Endothelial cell of umbilical vein (primary cell): ENCODE results near the gene EXT2. TPM values are rescaled to one million over a fixed set of nuclear protein-coding genes. Genes with fewer than 3 reads are reported as not detected.

Source experiments
- BruUV-seq: library from RNA; stranded (reverse); fragments of 400-500 nt; replicated peaks from 2 replicates; lab custom pipeline; 2021; lab: Mats Ljungman, UMichigan
- CTCF ChIA-PET: fragments of 300-600, 350-600 bp; sonication (Branson Sonifier 250); formaldehyde crosslinking; loops from one replicate; lab custom pipeline; 2021; ENCODE audit warnings: antibody characterized with exemption, inconsistent platforms; lab: Charles Lee
- POLR2A ChIA-PET: fragments of 300-600, 350-600 bp; sonication (Branson Sonifier 250); formaldehyde crosslinking; loops from one replicate; lab custom pipeline; 2021; ENCODE audit warnings: antibody characterized with exemption, inconsistent platforms; lab: Charles Lee
- DNase-seq: peaks from one replicate; pipeline ENCODE4 v3.0.0-alpha.2; 2011; ENCODE audit warnings: low read depth, low spot score
- FAIRE-seq: peaks from 2 replicates; lab custom pipeline; 2011; peaks lifted over from hg19 to GRCh38; lab: Jason Lieb, UNC
- H2AFZ ChIP-seq: 2 replicates; pipeline ENCODE4 v1.6.0; 2012; ENCODE audit warnings: low read depth, low read length, control low read depth, inconsistent platforms
- H3K27ac ChIP-seq: 2 replicates; pipeline ENCODE4 v1.5.1; 2011; ENCODE audit warnings: low read depth, mild to moderate bottlenecking, control low read depth, low read length, moderate library complexity; ENCODE audit not compliant: insufficient read depth
- H3K27me3 ChIP-seq, 2 experiments: 2 replicates each; pipeline versions ENCODE4 v1.6.0 to v1.6.1; 2011; ENCODE audit warnings: low read length in 2 of 2, mixed read lengths in 1 of 2; ENCODE audit not compliant: control insufficient read depth in 2 of 2, insufficient read depth in 2 of 2
- H3K36me3 ChIP-seq, 2 experiments: 2 replicates in 1 of 2; 3 replicates in 1 of 2; pipeline ENCODE4 v1.5.1; 2011; ENCODE audit warnings: low read length in 2 of 2, mild to moderate bottlenecking in 1 of 2, moderate library complexity in 1 of 2; ENCODE audit not compliant: control insufficient read depth in 2 of 2, insufficient read depth in 2 of 2; ENCODE audit errors: extremely low read depth in 1 of 2
- H3K4me1 ChIP-seq: 3 replicates; pipeline ENCODE4 v1.5.1; 2011; ENCODE audit warnings: mild to moderate bottlenecking, low read length; ENCODE audit not compliant: control insufficient read depth, insufficient read depth; ENCODE audit errors: extremely low read depth
- H3K4me2 ChIP-seq: 2 replicates; pipeline ENCODE4 v1.6.1; 2011; ENCODE audit warnings: low read length, control low read depth, mixed read lengths; ENCODE audit not compliant: insufficient read depth
- H3K4me3 ChIP-seq, 3 experiments: fragments of 200-600 bp in 1 of 3; sonication (generic), shearing (Covaris generic) in 1 of 3; replicated peaks in 1 of 3; 2 replicates each; pipeline ENCODE4 v1.5.1; 2011 to 2016; ENCODE audit warnings: control low read depth in 3 of 3, low read length in 3 of 3, mild to moderate bottlenecking in 2 of 3, inconsistent platforms in 1 of 3, low read depth in 1 of 3, moderate library complexity in 1 of 3; ENCODE audit not compliant: insufficient read depth in 1 of 3
- H3K79me2 ChIP-seq: 2 replicates; pipeline ENCODE4 v1.6.0; 2012; ENCODE audit warnings: low read length, inconsistent platforms; ENCODE audit not compliant: control insufficient read depth, insufficient read depth
- H3K9ac ChIP-seq: replicated peaks from 2 replicates; pipeline ENCODE3; 2011; ENCODE audit warnings: low read length, control low read depth; ENCODE audit not compliant: insufficient read depth; ENCODE audit errors: extremely low read depth
- H3K9me1 ChIP-seq: replicated peaks from 3 replicates; pipeline ENCODE4 v1.6.0; 2011; ENCODE audit warnings: mild to moderate bottlenecking, low read length; ENCODE audit not compliant: control insufficient read depth, insufficient read depth; ENCODE audit errors: extremely low read depth
- H3K9me3 ChIP-seq: replicated peaks from 2 replicates; pipeline ENCODE4 v1.5.1; 2012; ENCODE audit warnings: low read length, inconsistent platforms; ENCODE audit not compliant: control insufficient read depth, insufficient read depth
- H4K20me1 ChIP-seq: replicated peaks from 2 replicates; pipeline ENCODE3; 2011; ENCODE audit warnings: mild to moderate bottlenecking, low read length; ENCODE audit not compliant: control insufficient read depth, insufficient read depth; ENCODE audit errors: extremely low read depth
- CTCF ChIP-seq, 2 donors: IDR thresholded peaks; 1 replicate in 1 of 2; 2 replicates in 1 of 2; pipeline ENCODE4 v1.5.1; 2011; ENCODE audit warnings: low read length in 2 of 2, mild to moderate bottlenecking in 2 of 2, moderate library complexity in 2 of 2, control low read depth in 1 of 2, inconsistent platforms in 1 of 2, low read depth in 1 of 2; ENCODE audit not compliant: insufficient read depth in 1 of 2; ENCODE audit errors: extremely low read depth in 1 of 2
- EZH2 ChIP-seq: IDR thresholded peaks from 2 replicates; pipeline ENCODE4 v1.6.1; 2012; ENCODE audit warnings: borderline replicate concordance, low read depth, mild to moderate bottlenecking, moderate library complexity, low read length, inconsistent platforms; ENCODE audit not compliant: severe bottlenecking
- FOS ChIP-seq: IDR thresholded peaks from 2 replicates; pipeline ENCODE4 v1.6.1; 2011; ENCODE audit warnings: mild to moderate bottlenecking, low read length, moderate library complexity, borderline replicate concordance; ENCODE audit not compliant: insufficient read depth
- JUN ChIP-seq: IDR thresholded peaks from 2 replicates; pipeline ENCODE4 v1.6.1; 2011; ENCODE audit warnings: borderline replicate concordance, low read depth; ENCODE audit not compliant: insufficient read length, insufficient read depth
- MAX ChIP-seq: IDR thresholded peaks from 2 replicates; pipeline ENCODE4 v1.6.1; 2011; ENCODE audit not compliant: insufficient read depth, insufficient read length
- MYC ChIP-seq: IDR thresholded peaks from one replicate; pipeline ENCODE4 v1.6.1; 2011; ENCODE audit warnings: mild to moderate bottlenecking, low read depth, low read length
- POLR2A ChIP-seq: IDR thresholded peaks from 2 replicates; pipeline ENCODE4 v1.6.1; 2012; ENCODE audit warnings: low read depth, mild to moderate bottlenecking, control low read depth, low read length
- POLR2AphosphoS5 ChIP-seq: IDR thresholded peaks from 2 replicates; pipeline ENCODE4 v1.6.1; 2012; ENCODE audit warnings: low read depth, mild to moderate bottlenecking, control low read depth, low read length, moderate library complexity; ENCODE audit not compliant: insufficient read depth
- dilution Hi-C: fragments of 300-500 bp; cut with MboI; formaldehyde crosslinking; loops from one replicate; pipeline ENCODE4 v1.15.0; 2019; ENCODE audit warnings: low sequenced_read_pairs; ENCODE audit not compliant: extremely low pct_ligation_motif_present
- intact Hi-C: fragments of 100-400 bp; cut with micrococcal nuclease; formaldehyde crosslinking; loops from one replicate; pipeline ENCODE4 v1.10.0; 2022
- polyA plus RNA-seq, 4 experiments: library from polyadenylated mRNA; depleted of rRNA in 3 of 4; stranded (reverse) in 3 of 4; unstranded in 1 of 4; fragments of >200 nt; gene quantifications; 2 replicates each; pipeline versions ENCODE4 v1.2.1 to v1.2.3, GENCODE V29; 2011 to 2012; ENCODE audit warnings: missing spikeins in 1 of 4
- total RNA-seq: library from RNA; stranded (reverse); gene quantifications from 2 replicates; pipeline ENCODE4 v1.2.3, GENCODE V29; 2021

EXT2 gene
- total and polyA plus RNA-seq, 2 donors (not counting 3 experiments of a cell fraction or from before 2014, with no cell fraction given), result 50.9 to 60.3 TPM

GRCh38 chr11:44193856-44194255 is 98.4 kb downstream of the EXT2 start:
- no peaks in the 10 kb centered on the region for H3K36me3 ChIP-seq
- no peaks in the 10 kb centered on the region for H4K20me1 ChIP-seq
- CTCF ChIA-PET, result interaction anchor here (1.1 kb wide), 1 partner anchor 16 kb away, joined by 3 read pairs; no protein-coding TSS in a partner anchor
- POLR2A ChIA-PET, result no interaction called here
- no peak overlapping the region for H3K4me2 ChIP-seq
- no TSS peak for BruUV-seq
- H3K27me3 ChIP-seq, result no peaks in the 10 kb centered on the region
- no peaks in the 10 kb centered on the region for H3K9me3 ChIP-seq
- FAIRE-seq (no peak), DNase-seq (no peak)
- dilution Hi-C loops (no loop called here), intact Hi-C loops (no loop called here)
- no peak overlapping the region for H2AFZ ChIP-seq
- no peaks in the 10 kb centered on the region for H3K4me1 ChIP-seq
- no peak overlapping the region for H3K27ac ChIP-seq
- no peaks in the 10 kb centered on the region for H3K79me2 ChIP-seq
- H3K4me3 ChIP-seq, result no peak overlapping the region
- TF ChIP-seq MYC (no peak), EZH2 (no peak), JUN (no peak), FOS (no peak), POLR2A (no peak), CTCF (IDR thresholded peaks at IDR 0.05; ENCODE audit: extremely low read depth in 1 of 2, insufficient read depth in 1 of 2, low read depth in 1 of 2, low read length in 2 of 2) (no peak), POLR2AphosphoS5 (no peak), MAX (no peak)
- H3K9me1 ChIP-seq, result no peaks in the 10 kb centered on the region
- H3K9ac ChIP-seq, result no peak overlapping the region
